Hepatocyte (in vitro differentiated cells): ENCODE measurements around the gene KIAA1958. TPM values are rescaled to one million over a fixed set of nuclear protein-coding genes. Genes with fewer than 3 reads are reported as not detected.

ENCODE experiments used
- DNase-seq: peaks from one replicate; pipeline ENCODE4 v3.0.0-alpha.2; 2016; ENCODE audit warnings: low spot score
- H2AFZ ChIP-seq: fragments of 200-600 bp; sonication (generic); 2 replicates; pipeline ENCODE4 v1.6.0; 2016; ENCODE audit warnings: antibody characterized with exemption, mild to moderate bottlenecking
- H3K27ac ChIP-seq: fragments of 200-600 bp; sonication (generic); 2 replicates; pipeline ENCODE4 v1.5.1; 2016; ENCODE audit warnings: mild to moderate bottlenecking
- H3K27me3 ChIP-seq: fragments of 200-600 bp; sonication (generic); 2 replicates; pipeline ENCODE4 v1.6.1; 2016
- H3K36me3 ChIP-seq: fragments of 200-600 bp; sonication (generic); replicated peaks from 2 replicates; pipeline ENCODE4 v1.5.1; 2016; ENCODE audit warnings: low read depth; ENCODE audit not compliant: insufficient read depth
- H3K4me1 ChIP-seq: fragments of 200-600 bp; sonication (generic); 2 replicates; pipeline ENCODE4 v1.5.1; 2016; ENCODE audit warnings: mild to moderate bottlenecking, moderate library complexity; ENCODE audit not compliant: insufficient read depth
- H3K4me2 ChIP-seq: fragments of 200-600 bp; sonication (generic); 2 replicates; pipeline ENCODE4 v1.6.0; 2016
- H3K4me3 ChIP-seq: fragments of 200-600 bp; sonication (generic); 2 replicates; pipeline ENCODE4 v1.5.1; 2016; ENCODE audit warnings: mild to moderate bottlenecking
- H3K79me2 ChIP-seq: fragments of 200-600 bp; sonication (generic); 2 replicates; pipeline ENCODE4 v1.6.0; 2017; ENCODE audit warnings: mild to moderate bottlenecking
- H3K9me2 ChIP-seq: fragments of 200-600 bp; sonication (generic); replicated peaks from 2 replicates; pipeline ENCODE4 v1.6.0; 2017; ENCODE audit warnings: mild to moderate bottlenecking; ENCODE audit not compliant: insufficient read depth
- H3K9me3 ChIP-seq: fragments of 200-600 bp; sonication (generic); 2 replicates; pipeline ENCODE4 v1.5.1; 2016; ENCODE audit warnings: low read depth, mild to moderate bottlenecking
- H4K20me1 ChIP-seq: fragments of 200-600 bp; sonication (generic); 2 replicates; pipeline ENCODE4 v1.6.0; 2016; ENCODE audit warnings: mild to moderate bottlenecking; ENCODE audit not compliant: insufficient read depth, poor library complexity, severe bottlenecking
- EZH2 ChIP-seq: fragments of 200-600 bp; sonication (generic); IDR thresholded peaks from 2 replicates; pipeline ENCODE4 v1.6.1; 2016; ENCODE audit warnings: antibody characterized with exemption, mild to moderate bottlenecking, borderline replicate concordance
- EZH2phosphoT487 ChIP-seq: fragments of 200-600 bp; sonication (generic); IDR thresholded peaks from one replicate; pipeline ENCODE4 v1.6.1; 2018; ENCODE audit warnings: antibody characterized with exemption, mild to moderate bottlenecking, low read depth, moderate library complexity; ENCODE audit not compliant: unreplicated experiment, severe bottlenecking
- WGBS: methylation state at CpG from one replicate; pipeline ENCODE4 v1.1.6; 2016; ENCODE audit warnings: low lambda C conversion rate; ENCODE audit errors: missing lambda C conversion rate; 5-methylcytosine and 5-hydroxymethylcytosine counted together
- polyA plus RNA-seq: library from polyadenylated mRNA; unstranded; fragments of >200 nt; fragmentation: Nextera tagmentation; extraction: Ambion mirVana; gene quantifications from 2 replicates; pipeline ENCODE4 v1.2.1, GENCODE V29; 2016
- total RNA-seq: library from RNA; depleted of rRNA; stranded (reverse); fragments of >200 nt; gene quantifications from 2 replicates; pipeline ENCODE4 v1.2.3, GENCODE V29; 2014
- TF ChIP-seq, protein P1 (sequence below): fragments of 200-600 bp; sonication (generic); IDR thresholded peaks from 2 replicates; pipeline ENCODE4 v1.5.1; 2016; ENCODE audit warnings: antibody characterized with exemption, mild to moderate bottlenecking; ENCODE audit not compliant: poor library complexity

The KIAA1958 gene
- total and polyA plus RNA-seq, 2 experiments from 2014 or later, result 3.5 to 10.1 TPM

DNA sequence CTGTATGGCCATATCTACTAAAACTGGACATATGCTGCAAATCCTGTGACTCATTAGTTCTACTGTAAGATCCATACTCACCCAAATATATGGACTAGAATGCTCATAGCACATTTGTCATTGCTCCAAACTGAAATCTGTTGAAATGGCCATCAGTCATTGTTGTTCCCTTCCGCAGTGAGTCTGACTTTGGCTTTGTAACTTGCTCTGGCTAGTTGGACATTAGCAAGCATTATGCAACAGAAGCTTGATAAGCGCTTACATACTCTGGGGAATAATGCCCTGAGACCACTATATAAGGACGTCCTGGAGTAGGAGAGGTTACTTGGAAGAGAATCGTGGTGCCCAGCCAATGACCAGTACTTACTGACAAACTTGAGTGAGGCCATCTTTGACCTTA lies 9.0 kb downstream of the KIAA1958 start:
- Histone ChIP-seq H3K4me1 (peaks cover 9% of the 10 kb centered on the region), H3K27me3 (no peaks in the 10 kb centered on the region), H3K36me3 (no peaks in the 10 kb centered on the region), H4K20me1 (no peaks in the 10 kb centered on the region), H3K79me2 (peaks cover 100% of the 10 kb centered on the region), H3K9me2 (no peaks in the 10 kb centered on the region), H3K27ac (no peak overlapping the region), H2AFZ (no peak overlapping the region), H3K4me3 (no peak overlapping the region), H3K4me2 (no peak overlapping the region), H3K9me3 (peaks cover 12% of the 10 kb centered on the region)
- WGBS, result 86% methylated on average over 4 of the region's 4 CpGs
- TF ChIP-seq, protein P1, sequence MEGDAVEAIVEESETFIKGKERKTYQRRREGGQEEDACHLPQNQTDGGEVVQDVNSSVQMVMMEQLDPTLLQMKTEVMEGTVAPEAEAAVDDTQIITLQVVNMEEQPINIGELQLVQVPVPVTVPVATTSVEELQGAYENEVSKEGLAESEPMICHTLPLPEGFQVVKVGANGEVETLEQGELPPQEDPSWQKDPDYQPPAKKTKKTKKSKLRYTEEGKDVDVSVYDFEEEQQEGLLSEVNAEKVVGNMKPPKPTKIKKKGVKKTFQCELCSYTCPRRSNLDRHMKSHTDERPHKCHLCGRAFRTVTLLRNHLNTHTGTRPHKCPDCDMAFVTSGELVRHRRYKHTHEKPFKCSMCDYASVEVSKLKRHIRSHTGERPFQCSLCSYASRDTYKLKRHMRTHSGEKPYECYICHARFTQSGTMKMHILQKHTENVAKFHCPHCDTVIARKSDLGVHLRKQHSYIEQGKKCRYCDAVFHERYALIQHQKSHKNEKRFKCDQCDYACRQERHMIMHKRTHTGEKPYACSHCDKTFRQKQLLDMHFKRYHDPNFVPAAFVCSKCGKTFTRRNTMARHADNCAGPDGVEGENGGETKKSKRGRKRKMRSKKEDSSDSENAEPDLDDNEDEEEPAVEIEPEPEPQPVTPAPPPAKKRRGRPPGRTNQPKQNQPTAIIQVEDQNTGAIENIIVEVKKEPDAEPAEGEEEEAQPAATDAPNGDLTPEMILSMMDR, result no peak
- TF ChIP-seq EZH2phosphoT487, result no peak
- no peak for TF ChIP-seq EZH2
- no peak for DNase-seq

GRCh38 chr9:112496074-112496722 lies 9.6 kb downstream of the KIAA1958 start:
- Histone ChIP-seq H3K4me2 (peak overlapping the region; percentile 57), H3K9me2 (no peaks in the 10 kb centered on the region), H3K9me3 (peaks cover 12% of the 10 kb centered on the region), H3K27me3 (no peaks in the 10 kb centered on the region), H3K4me3 (no peak overlapping the region), H4K20me1 (no peaks in the 10 kb centered on the region), H3K79me2 (peaks cover 100% of the 10 kb centered on the region), H3K4me1 (peaks cover 3% of the 10 kb centered on the region), H2AFZ (no peak overlapping the region), H3K27ac (peak overlapping the region; percentile 33), H3K36me3 (no peaks in the 10 kb centered on the region)
- WGBS, result 69% methylated on average over 3 of the region's 3 CpGs
- DNase-seq, result no peak
- TF ChIP-seq EZH2 (no peak), EZH2phosphoT487 (no peak)
- TF ChIP-seq, protein P1, result no peak

- H3K36me3 ChIP-seq, result no peaks in the 10 kb centered on the region
- no peak overlapping the region for H3K4me2 ChIP-seq
- H3K79me2 ChIP-seq, result peaks cover 86% of the 10 kb centered on the region
- H3K27me3 ChIP-seq, result no peaks in the 10 kb centered on the region
- TF ChIP-seq EZH2phosphoT487 (no peak), EZH2 (no peak)
- TF ChIP-seq, protein P1, result no peak
- no peak for DNase-seq
- no peaks in the 10 kb centered on the region for H3K9me3 ChIP-seq
- H3K27ac ChIP-seq, result no peak overlapping the region
- H2AFZ ChIP-seq, result no peak overlapping the region
- H3K4me3 ChIP-seq, result no peak overlapping the region
- 100% methylated on average over 2 of the region's 2 CpGs for WGBS
- no peaks in the 10 kb centered on the region for H4K20me1 ChIP-seq
- peaks cover 5% of the 10 kb centered on the region for H3K4me1 ChIP-seq
- H3K9me2 ChIP-seq, result no peaks in the 10 kb centered on the region
Measured at GRCh38 chr9:112500842-112501241, 14.2 kb downstream of the KIAA1958 start.
